Fibroblast of the aortic adventitia (primary cell): Measurements from ENCODE around the gene ELOVL6. TPM values are rescaled to one million over a fixed set of nuclear protein-coding genes. Genes with fewer than 3 reads are reported as not detected.

Experiments used
- DNase-seq: peaks from one replicate; pipeline ENCODE4 v3.0.0-alpha.2; 2010; ENCODE audit warnings: low read depth
- H3K4me3 ChIP-seq: 2 replicates; pipeline ENCODE4 v1.5.1; 2011; ENCODE audit warnings: low read depth, mild to moderate bottlenecking, control low read depth, low read length, moderate library complexity
- CTCF ChIP-seq: IDR thresholded peaks from 2 replicates; pipeline ENCODE4 v1.5.1; 2011; ENCODE audit warnings: mild to moderate bottlenecking, low read length, control low read depth, inconsistent platforms; ENCODE audit not compliant: insufficient read depth
- total RNA-seq: library from RNA; depleted of rRNA; stranded (reverse); fragments of >200 nt; gene quantifications from 2 replicates; pipeline ENCODE4 v1.2.3, GENCODE V29; 2012; ENCODE audit warnings: low replicate concordance

ELOVL6 gene
- total RNA-seq, 1 donor, result 23.0 TPM

- TF ChIP-seq CTCF, result no peak
- no peak overlapping the region for H3K4me3 ChIP-seq
- no peak for DNase-seq
These were observed 10.3 kb downstream of the ELOVL6 start for GRCh38 chr4:110188113-110188512.

GRCh38 chr4:110184791-110185155 lies 13.6 kb downstream of the ELOVL6 start:
- H3K4me3 ChIP-seq, result no peak overlapping the region

GRCh38 chr4:110184140-110184790 lies 14.2 kb downstream of the ELOVL6 start:
- peak; percentile 47 for DNase-seq
- no peak for TF ChIP-seq CTCF
- H3K4me3 ChIP-seq, result no peak overlapping the region

More at GRCh38 chr4:110184791-110185155, 13.6 kb downstream of the ELOVL6 start:
- no peak for TF ChIP-seq CTCF
- peak; percentile 30 for DNase-seq

- DNase-seq, result no peak
- no peak overlapping the region for H3K4me3 ChIP-seq
- no peak for TF ChIP-seq CTCF
These were observed 14.8 kb downstream of the ELOVL6 start for GRCh38 chr4:110183643-110184042.

GRCh38 chr4:110183058-110183457 lies 15.4 kb downstream of the ELOVL6 start:
- H3K4me3 ChIP-seq, result no peak overlapping the region
- DNase-seq, result no peak
- TF ChIP-seq CTCF, result no peak

GRCh38 chr4:110181890-110182289 lies 16.5 kb downstream of the ELOVL6 start:
- H3K4me3 ChIP-seq, result no peak overlapping the region
- no peak for DNase-seq
- TF ChIP-seq CTCF, result no peak

- DNase-seq, result no peak
- no peak overlapping the region for H3K4me3 ChIP-seq
- no peak for TF ChIP-seq CTCF
These were observed 22.8 kb downstream of the ELOVL6 start for GRCh38 chr4:110175634-110176033.
